Sciatic nerve (tissue), 2 donors: ENCODE measurements around the gene PDZD7. TPM values are rescaled to one million over a fixed set of nuclear protein-coding genes. Genes with fewer than 3 reads are reported as not detected.
A peak's percentile ranks its signal among the peaks of the same experiment; 100 is the strongest.

ENCODE experiments used
- ATAC-seq: fragments of 200-7000 bp; cut with Tn5 transposase; one replicate; pipeline ENCODE4 v1.9.1; 2020; ENCODE audit warnings: mild to moderate bottlenecking, moderate library complexity
- DNase-seq: peaks from one replicate; pipeline ENCODE4 v3.0.0-alpha.2; 2020; ENCODE audit warnings: low spot score
- intact Hi-C: fragments of 100-400 bp; cut with DNase I; formaldehyde crosslinking; loops from one replicate; pipeline ENCODE4 v1.14.2; 2022
- total RNA-seq: library from RNA; stranded (reverse); fragmentation: NEBNext Ultra II Directional; extraction: Animal tissue kit (Norgen Biotek cat#: 25700); gene quantifications from one replicate; pipeline ENCODE4 v1.2.1, GENCODE V29; 2021
- donor health status: DM: no; HTN: no; CAD: no.
- donor health status: DM: no; HTN: no; CAD: no.

Gene PDZD7
- total RNA-seq, 1 donor from 2014 or later = 3.8 TPM

DNA sequence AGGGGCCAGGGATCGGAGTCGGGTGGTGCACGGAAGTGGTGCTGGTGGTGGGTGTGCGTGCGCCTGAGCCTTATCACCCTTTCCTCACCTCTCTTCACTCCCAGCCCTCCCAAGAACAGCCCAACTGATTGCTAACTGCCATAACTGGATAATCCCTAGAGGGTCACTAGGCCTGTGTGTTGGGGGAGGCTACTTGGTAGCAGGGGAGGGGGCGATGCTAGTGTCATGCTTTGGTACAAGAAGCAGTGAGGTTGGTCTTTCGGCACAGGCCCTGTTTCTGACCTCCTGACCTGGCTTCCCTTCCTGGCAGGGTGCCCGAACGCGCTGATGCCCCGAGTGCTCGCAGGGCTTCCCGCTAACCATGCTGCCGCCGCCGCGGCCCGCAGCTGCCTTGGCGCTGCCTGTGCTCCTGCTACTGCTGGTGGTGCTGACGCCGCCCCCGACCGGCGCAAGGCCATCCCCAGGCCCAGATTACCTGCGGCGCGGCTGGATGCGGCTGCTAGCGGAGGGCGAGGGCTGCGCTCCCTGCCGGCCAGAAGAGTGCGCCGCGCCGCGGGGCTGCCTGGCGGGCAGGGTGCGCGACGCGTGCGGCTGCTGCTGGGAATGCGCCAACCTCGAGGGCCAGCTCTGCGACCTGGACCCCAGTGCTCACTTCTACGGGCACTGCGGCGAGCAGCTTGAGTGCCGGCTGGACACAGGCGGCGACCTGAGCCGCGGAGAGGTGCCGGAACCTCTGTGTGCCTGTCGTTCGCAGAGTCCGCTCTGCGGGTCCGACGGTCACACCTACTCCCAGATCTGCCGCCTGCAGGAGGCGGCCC lies 31.5 kb upstream of the PDZD7 start:
- ATAC-seq (no peak), DNase-seq (peak; percentile 64)
- intact Hi-C loops = loop anchor here (1.0 kb wide), 1 partner anchor 48 kb away; no protein-coding TSS in a partner anchor

DNA sequence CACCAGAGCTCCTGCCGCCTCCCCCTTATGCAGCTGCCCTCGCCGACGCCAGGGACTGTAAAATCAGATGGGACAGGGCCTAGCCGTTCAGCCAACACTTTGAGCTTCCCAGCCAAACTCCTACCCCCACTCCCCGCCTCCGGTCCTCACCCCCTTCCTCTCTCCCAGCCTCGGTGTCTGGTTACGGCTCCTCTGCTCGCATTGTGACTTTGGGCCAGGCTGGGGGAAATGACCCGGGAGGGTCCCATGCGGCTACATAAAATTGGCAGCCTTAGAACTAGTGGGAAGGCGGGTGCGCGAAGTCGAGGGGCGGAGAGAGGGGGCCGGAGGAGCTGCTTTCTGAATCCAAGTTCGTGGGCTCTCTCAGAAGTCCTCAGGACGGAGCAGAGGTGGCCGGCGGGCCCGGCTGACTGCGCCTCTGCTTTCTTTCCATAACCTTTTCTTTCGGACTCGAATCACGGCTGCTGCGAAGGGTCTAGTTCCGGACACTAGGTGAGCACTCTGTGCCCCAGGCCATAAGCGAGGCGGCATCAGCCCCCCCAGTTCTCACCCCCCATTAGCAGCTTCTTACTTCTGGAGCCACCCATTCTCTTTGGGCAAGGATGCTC lies 30.8 kb upstream of the PDZD7 start, which contains the start of gene KAZALD1:
TSS of gene KAZALD1 (plus strand) at position 366 of the 608 bp plus-strand sequence. CDS start 604 bp downstream, outside the sequence.
- intact Hi-C loops = no loop called here
- peak; percentile 48 for ATAC-seq
- peak; percentile 78 for DNase-seq

DNA sequence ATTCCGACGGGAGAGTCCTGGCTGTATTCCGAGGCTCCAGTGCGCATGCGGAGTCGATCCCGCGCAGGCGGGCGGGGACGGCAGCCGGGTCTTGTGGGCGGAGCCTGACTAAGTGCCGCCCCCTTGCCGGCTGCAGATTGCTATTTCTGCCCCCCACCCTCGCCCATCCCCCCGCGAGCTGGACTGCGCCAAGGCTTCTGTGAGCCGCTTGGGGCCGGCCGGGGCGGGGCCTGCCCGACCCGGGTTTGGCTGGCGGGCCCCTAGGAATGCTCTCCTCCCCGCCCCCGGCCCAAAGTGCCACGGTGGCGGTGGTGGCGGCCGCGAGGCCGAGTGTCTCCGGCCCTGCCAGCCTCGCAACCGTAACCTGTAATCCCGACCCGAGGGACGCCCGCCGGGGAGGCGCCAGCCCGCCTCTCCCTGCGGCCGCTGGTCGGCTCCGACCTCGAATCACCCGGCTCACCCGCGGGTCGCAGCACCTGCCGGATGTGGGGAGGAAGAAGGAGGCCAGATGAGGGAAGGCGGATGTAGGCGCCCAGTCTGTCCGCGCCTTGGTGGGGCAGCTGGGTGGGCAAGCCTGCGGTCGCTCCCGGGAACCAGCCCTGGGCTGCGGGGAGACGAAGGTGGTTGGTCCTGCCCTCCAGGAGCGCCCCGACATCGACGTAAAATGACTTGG lies 30.2 kb upstream of the PDZD7 start:
- intact Hi-C loops = no loop called here
- ATAC-seq = peak; percentile 94
- DNase-seq = peak; percentile 98

DNA sequence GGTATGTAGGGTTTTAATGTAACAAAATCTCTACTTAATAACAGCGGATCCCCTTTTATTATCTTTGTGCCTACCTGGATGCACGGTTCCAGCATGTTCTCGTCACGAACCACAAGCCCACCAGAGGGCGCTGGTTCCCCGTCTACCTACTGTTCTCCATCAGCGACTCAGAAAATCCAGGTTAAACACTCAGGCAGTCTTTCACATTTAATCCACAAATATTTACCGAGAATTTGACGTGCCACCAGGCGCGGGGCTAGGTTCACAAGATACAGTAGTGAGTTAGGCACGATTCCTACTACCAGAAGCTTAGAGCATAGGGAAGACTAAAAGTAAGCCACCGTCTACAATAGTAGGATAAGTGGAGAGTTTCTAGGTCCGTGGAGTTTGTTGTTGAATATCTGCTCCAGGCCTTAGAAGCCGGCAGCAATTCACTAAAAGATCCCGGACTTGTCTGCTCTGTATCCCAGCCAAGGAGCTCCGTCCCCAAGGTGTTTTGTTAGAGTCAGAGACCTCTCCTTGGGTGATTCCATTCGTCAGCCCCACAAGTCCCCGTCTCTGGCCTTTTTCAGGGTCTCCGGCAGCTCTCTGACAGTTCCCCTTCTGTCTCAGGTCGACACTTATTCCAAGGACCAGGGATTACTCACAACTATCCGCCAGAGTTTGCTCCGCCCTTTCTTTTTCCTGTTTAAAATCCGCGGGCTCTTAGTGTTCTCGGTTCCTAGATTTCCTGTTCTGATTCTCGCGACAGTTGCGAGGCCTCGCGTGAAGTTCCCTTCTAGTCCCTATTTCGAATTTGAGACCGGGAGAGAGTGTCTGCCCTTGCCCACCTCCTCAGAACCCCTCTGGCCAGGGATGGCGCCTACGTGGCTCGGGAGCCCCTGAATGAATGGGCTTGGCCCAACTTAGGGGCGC lies 29.4 kb upstream of the PDZD7 start:
- intact Hi-C loops = no loop called here
- DNase-seq = peak; percentile 96
- peak; percentile 87 for ATAC-seq

DNA sequence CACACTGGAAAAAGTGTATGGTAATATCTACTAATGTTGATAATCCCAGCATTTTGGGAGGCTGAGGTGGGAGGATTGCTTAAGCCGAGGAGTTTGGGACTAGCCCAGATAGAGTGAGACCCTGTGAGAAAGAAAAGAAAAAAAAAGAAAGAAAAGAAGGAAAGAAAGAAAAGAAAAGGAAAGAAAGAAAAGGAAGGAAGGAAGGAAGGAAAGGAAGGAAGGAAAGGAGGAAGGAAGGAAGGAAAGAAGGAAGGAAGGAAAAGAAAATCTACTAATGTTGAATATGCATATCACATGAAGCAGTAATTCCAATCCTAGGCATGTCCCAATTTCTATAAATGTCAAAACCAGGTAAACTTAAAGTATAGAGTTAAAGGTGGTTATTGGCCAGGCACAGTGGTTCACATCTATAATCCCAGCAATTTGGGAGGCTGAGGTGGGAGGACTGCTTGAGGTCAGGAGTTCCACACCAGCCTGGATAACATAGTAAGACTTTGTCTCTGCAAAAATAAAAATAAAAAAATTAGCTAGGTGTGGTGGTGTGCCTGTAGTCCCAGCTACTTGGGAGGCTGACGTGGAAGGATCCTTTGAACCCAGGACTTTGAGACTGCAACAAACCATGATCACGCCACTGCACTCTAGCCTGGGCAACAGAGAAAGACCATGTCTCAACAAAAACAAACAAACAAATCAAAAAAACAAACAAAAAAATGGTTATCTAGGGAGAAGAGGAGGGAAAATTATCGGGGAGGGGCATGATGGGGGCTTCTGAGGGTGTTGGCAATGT lies 25.6 kb upstream of the PDZD7 start:
- intact Hi-C loops = no loop called here

DNA sequence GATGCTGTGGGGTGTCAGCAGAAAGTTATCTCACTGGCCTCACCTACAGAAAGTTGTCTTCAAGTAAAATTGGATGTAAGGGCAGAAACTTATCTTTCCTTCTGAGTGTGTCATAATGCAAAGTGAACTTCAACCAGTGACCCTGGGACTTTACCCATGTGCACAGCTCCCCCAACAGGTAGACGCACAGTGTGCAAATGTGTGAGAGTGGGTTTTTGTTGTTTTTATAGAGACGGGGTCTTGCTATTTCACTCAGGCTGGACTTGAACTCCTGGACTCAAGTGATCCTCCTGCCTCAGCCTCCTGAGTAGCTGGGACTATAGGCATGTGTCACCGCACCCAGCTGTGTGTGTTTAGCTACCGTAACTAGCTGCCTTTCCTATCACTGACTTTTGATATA lies 24.5 kb upstream of the PDZD7 start:
- intact Hi-C loops = no loop called here
- no peak for DNase-seq
- ATAC-seq = no peak

More for the DNA sequence above, 25.6 kb upstream of the PDZD7 start:
- no peak for ATAC-seq
- DNase-seq = no peak

DNA sequence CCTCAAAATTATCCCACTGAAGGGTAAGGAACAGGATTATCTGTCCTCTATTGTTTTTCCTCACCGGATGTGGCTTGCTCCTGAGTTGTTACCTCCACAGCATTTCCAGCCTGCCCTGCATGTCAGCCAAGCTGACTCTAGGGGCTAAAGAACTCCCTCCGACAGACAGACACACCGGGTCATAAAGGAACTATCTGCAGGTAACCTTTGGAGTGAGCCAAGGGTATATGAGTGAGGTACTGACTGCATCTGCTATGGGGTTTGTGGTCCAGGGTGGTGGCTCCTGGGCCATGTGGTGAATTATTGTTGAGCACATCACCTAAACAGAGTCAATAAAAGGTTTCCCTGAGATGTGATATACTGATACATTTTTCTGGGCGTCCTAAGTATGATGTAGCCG lies 23.9 kb upstream of the PDZD7 start:
- intact Hi-C loops = no loop called here
- ATAC-seq = no peak
- no peak for DNase-seq

DNA sequence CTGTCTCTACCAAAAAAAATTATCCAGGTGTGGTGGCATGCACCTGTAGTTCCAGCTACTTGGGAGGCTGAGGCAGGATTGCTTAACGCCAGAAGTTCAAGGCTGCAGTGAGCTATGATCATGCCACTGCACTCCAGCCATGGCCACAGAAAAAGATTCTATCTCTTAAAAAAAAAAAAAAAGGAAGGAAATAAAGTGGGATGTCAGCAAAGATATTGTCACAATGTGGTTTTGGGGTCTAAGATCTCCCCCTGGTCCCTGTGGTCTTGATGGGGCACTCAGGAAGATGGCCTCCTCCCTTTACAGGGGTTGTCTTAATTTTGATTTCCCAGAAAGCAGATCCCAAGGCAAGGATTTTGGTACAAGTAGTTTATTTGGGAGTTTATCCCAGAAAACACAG lies 23.4 kb upstream of the PDZD7 start:
- no peak for DNase-seq
- intact Hi-C loops = no loop called here

DNA sequence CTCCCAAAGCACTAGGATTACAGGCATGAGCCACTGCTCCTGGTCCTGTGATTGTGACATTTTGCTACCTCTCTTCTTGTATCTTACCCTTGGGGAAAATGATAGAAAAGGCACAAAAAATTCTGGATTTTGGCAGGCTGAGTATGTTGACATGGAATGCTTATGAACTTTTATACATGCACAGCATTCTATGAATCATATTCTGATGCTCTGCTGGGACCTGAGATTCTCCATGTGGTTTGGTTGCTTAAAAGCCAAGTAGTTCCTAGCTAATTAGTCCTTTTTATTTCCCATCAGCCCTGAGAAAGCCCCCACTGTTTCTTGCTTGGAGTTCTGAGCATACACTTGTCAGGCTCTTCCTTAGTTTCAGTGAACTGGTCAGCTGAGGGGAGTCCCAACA lies 22.6 kb upstream of the PDZD7 start:
- DNase-seq = no peak
- intact Hi-C loops = no loop called here
- no peak for ATAC-seq

More for the DNA sequence above, 23.4 kb upstream of the PDZD7 start:
- ATAC-seq = no peak

DNA sequence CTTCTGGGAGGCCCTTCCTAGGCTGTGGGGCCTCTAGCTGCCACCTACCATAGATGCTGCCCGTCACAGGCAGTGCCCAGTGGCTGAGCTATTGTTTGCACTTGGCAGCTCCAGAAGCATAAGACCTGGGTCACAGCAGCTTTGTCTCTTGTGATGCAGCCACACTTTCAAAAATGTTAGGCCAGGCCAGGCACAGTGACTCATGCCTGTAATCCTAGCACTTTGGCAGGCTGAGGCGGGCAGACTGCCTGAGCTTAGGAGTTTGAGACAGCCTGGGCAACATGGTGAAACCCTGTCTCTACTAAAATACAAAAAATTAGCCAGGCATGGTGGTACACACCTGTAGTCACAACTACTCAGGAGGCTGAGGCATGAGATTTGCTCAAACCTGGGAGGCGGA lies 21.4 kb upstream of the PDZD7 start:
- intact Hi-C loops = no loop called here
- ATAC-seq (peak; percentile 45), DNase-seq (no peak)

DNA sequence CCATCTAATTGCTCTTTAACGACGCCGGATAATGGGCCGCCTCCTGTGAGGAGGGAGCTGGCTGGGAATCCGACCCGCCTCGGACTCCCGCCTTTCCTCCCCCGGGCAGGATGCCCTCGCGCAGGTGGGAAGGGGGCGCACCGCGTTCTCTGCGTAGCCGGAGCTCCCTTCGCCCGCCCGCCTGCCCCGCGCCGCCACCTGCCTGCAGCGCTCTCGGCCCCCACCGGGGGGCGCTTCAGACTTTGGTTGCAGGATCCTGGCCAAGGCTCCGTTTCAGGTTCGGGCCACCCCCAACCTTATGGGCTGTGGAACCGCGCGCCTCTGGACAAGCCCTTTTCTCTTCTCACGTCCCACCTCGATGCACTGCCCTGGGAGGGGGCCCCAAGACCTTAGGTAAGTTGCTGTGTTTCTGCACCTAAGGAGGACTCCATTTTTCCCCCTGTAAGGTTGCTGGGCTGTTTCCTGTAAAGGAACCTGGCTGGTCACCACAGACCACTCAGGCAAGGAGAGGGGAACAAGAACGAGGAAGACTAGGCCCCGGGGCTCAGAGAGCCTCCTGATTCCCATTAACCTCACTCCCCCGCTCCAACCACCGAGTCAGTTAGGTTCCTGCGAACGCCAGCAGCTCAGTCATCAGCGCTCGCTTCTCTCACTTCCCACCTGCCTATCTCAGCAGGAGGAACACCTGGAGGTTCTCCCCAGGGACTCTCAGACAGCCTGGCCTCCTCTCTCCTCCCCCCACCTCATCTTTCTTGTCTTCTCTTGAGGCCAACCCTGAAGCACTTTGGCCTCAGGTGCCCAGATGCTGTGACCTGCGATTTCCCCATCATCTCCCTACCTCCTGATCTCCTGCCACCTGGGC lies 19.5 kb upstream of the PDZD7 start:
- ATAC-seq (peak; percentile 54), DNase-seq (peak; percentile 78)
- intact Hi-C loops = no loop called here

DNA sequence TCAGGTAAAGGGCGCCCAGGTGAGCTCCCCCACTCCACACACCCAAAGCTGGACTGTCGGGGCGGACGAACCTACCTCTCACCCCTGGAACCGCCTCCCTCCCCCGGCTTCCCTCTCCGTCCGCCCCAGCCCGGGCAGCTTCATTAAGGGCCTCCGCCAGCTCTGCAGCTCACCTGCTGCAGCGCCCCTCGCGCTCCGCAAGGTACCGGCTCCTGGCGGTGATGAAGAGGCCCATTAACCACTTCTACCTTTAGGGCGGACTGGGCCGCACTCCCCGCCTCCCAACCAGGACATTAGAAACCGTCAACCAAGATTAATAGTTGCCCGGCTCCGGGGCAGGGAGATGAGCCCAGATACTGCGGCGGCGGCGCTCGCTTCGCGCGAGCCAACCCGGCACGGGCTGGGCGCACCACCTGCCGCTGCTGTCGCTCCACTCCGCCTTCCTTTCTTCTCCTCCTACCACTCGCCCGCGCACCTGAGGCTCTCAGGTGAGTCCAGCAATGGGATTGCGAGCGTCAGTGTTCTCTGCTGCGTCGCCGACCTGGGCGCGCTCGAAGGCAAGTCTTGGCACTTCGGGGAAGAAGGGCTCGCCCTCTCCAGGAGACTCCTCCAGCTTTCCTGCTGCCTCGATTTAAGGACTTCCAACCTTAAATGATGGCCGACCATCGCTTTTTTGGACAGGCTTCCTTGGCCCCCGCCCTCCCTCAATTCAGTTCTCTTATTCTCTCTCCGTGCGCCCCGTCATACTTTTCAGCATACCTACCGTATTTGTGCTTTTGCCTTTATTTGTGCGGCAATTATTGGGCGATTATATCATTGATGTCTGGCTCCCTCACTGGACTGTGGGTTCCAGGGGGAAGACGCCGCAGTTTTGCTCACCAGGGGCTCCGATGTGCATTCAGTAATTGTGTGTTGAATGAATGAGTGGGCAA lies 17.3 kb upstream of the PDZD7 start:
- intact Hi-C loops = no loop called here
- DNase-seq = no peak
- ATAC-seq = no peak

DNA sequence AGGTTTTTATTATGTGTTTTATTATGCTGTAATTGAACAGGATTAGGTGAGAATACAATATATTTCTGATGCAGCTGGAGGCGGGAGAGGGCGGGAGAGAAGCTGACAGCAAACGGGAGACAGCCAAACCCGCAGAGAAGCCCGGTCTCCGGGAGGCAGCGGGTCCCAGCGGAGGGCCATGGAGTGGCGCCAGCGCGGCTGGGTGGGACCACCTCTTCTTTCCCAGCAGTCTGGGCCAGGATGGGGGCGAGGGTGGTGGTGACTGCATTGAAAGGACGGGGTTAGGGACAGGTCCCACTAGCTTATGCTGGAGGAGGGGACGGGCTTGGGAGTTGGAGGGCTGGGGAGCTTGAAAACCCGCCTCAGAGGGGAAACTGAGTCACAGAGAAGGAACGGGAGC lies 16.3 kb upstream of the PDZD7 start:
- intact Hi-C loops = no loop called here
- DNase-seq (no peak), ATAC-seq (no peak)

DNA sequence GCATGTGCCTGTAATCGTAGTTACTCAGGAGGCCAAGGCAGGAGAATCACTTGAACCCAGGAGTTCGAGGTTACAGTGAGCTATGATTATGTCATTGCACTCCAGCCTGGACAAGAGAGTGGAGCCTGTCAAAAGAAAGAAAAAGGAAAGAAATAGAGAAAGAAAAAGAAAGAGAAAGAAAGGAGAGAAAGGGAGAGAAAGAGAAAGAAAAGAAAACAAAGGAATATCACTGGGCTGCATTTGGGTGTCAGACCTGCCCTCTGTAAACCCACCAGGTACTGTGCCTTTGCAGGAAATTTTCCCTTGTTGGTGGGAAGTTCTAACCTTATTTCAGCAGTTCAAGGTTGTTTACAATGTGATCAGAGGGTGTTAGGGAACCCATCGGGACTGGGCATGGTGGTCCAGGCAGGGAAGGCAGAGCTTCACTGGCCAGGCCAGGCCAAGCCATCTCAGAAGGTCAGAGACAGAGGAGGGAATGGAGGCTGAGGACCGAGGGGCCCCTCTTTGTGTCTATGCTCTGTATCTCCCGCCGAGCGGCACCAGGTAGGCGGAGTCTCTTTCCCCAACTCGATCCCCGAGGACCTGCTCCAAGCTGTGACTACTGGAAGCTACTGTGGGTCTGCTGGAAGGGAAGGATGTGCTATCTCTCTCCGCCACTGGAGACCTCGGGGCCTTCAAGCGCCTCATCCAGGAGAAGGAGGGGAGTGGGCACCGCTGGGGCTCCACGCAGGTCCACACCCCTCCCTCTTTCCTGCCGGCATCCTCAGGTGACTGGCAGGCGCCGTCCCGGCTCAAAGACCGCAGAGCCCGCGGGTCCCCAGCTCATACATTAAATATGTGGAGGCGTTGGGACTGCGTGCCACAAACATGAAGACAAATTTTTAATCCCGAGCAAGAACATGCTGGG lies 15.7 kb upstream of the PDZD7 start:
- no peak for DNase-seq
- intact Hi-C loops = no loop called here
- no peak for ATAC-seq

DNA sequence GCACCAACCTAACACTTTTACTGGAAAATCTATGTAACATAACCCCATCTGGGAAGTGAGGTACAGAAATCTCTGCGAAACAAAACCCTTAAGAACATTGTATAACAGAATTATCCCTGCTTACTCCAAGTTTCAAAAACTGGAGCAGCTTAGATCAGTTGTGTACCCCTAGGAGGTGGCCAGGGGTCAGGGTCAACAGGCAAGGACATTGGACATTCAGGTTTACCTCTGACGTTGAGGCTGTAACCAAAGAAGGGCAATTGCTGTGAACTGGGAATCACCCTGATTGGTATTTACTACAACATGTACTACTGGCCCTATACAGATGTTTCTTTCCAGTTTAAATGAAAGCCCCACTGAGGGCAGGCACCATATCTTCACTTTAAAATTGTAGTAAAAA lies 13.2 kb upstream of the PDZD7 start:
- DNase-seq = no peak
- ATAC-seq = no peak
- intact Hi-C loops = no loop called here
